Activated CD4-positive, alpha-beta T cell treated with anti-CD3 and anti-CD28 coated beads for 48 hours (primary cell): Measurements from ENCODE around the gene ACP2.

Experiments
- DNase-seq: peaks from one replicate; pipeline ENCODE4 v3.0.0-alpha.2; 2020

Gene ACP2

GRCh38 chr11:47248664-47249377 is at the start of gene ACP2:
TSS of gene ACP2 (minus strand) at chr11:47248814. CDS start at chr11:47248789, 25 bp downstream.
- peak; percentile 92 for DNase-seq

GRCh38 chr11:47296045-47296444 is 47.4 kb upstream of the ACP2 start:
- DNase-seq, result no peak

- DNase-seq, result no peak
Observed at GRCh38 chr11:47295385-47295784, 46.8 kb upstream of the ACP2 start.

- no peak for DNase-seq
Observed at GRCh38 chr11:47289856-47290255, 41.2 kb upstream of the ACP2 start.

GRCh38 chr11:47288066-47288465 is 39.5 kb upstream of the ACP2 start:
- DNase-seq, result no peak

- DNase-seq, result no peak
Observed at GRCh38 chr11:47285969-47286770, 37.6 kb upstream of the ACP2 start.

GRCh38 chr11:47284151-47284550 is 35.5 kb upstream of the ACP2 start:
- DNase-seq, result no peak

GRCh38 chr11:47282462-47282861 is 33.8 kb upstream of the ACP2 start:
- DNase-seq, result no peak

GRCh38 chr11:47280860-47281259 is 32.2 kb upstream of the ACP2 start:
- no peak for DNase-seq

GRCh38 chr11:47280099-47280498 is 31.5 kb upstream of the ACP2 start:
- DNase-seq, result no peak

GRCh38 chr11:47278769-47279168 is 30.2 kb upstream of the ACP2 start:
- no peak for DNase-seq

GRCh38 chr11:47278058-47278457 is 29.4 kb upstream of the ACP2 start:
- DNase-seq, result no peak

- no peak for DNase-seq
Observed at GRCh38 chr11:47276923-47277322, 28.3 kb upstream of the ACP2 start.

- DNase-seq, result no peak
Observed at GRCh38 chr11:47274495-47275235, 26.1 kb upstream of the ACP2 start.

- no peak for DNase-seq
Observed at GRCh38 chr11:47272706-47273105, 24.1 kb upstream of the ACP2 start.

- DNase-seq, result no peak
Observed at GRCh38 chr11:47271961-47272661, 23.5 kb upstream of the ACP2 start.

- DNase-seq, result no peak
Observed at GRCh38 chr11:47271328-47271727, 22.7 kb upstream of the ACP2 start.

GRCh38 chr11:47270331-47271271 is 22.0 kb upstream of the ACP2 start:
- DNase-seq, result peak; percentile 47

GRCh38 chr11:47269829-47270305 is 21.3 kb upstream of the ACP2 start, which contains the start of gene MADD:
TSS of gene MADD (plus strand) at chr11:47270133.
- DNase-seq, result peak; percentile 94

GRCh38 chr11:47269002-47269828 is 20.6 kb upstream of the ACP2 start:
- peak; percentile 89 for DNase-seq
